Osteoblast (primary cell): ENCODE results near the gene RPS6KA3. TPM values are rescaled to one million over a fixed set of nuclear protein-coding genes. Genes with fewer than 3 reads are reported as not detected.

Experiments used
- DNase-seq: peaks from one replicate; pipeline ENCODE4 v3.0.0; 2011; ENCODE audit warnings: low spot score, mixed read lengths; ENCODE audit not compliant: insufficient read length; ENCODE audit errors: missing footprints
- H2AFZ ChIP-seq: 2 replicates; pipeline ENCODE4 v1.6.0; 2011; ENCODE audit warnings: mild to moderate bottlenecking, low read length
- H3K27ac ChIP-seq: 2 replicates; pipeline ENCODE4 v1.5.1; 2011; ENCODE audit warnings: mild to moderate bottlenecking, low read depth, low read length, moderate library complexity
- H3K27me3 ChIP-seq: 2 replicates; pipeline ENCODE4 v1.6.0; 2012; ENCODE audit warnings: mild to moderate bottlenecking, control low read depth, inconsistent platforms, low read length, moderate library complexity; ENCODE audit not compliant: insufficient read depth
- H3K36me3 ChIP-seq: 2 replicates; pipeline ENCODE4 v1.5.1; 2011; ENCODE audit warnings: mild to moderate bottlenecking, low read length, control low read depth, moderate library complexity; ENCODE audit not compliant: insufficient read depth
- H3K4me1 ChIP-seq: 2 replicates; pipeline ENCODE4 v1.5.1; 2011; ENCODE audit warnings: mild to moderate bottlenecking, low read length, control low read depth, moderate library complexity; ENCODE audit not compliant: insufficient read depth
- H3K4me2 ChIP-seq: 2 replicates; pipeline ENCODE4 v1.6.0; 2011; ENCODE audit warnings: mild to moderate bottlenecking, low read length; ENCODE audit not compliant: insufficient read depth
- H3K4me3 ChIP-seq: fragments of 200-600 bp; sonication (generic); 3 replicates; pipeline ENCODE4 v1.5.1; 2012; ENCODE audit warnings: mild to moderate bottlenecking, low read length, inconsistent platforms; ENCODE audit not compliant: insufficient read depth
- H3K79me2 ChIP-seq: 2 replicates; pipeline ENCODE4 v1.6.0; 2012; ENCODE audit warnings: mild to moderate bottlenecking, low read length, control low read depth, inconsistent platforms; ENCODE audit not compliant: insufficient read depth
- H3K9me3 ChIP-seq: 2 replicates; pipeline ENCODE4 v1.5.1; 2011; ENCODE audit warnings: low read depth, low read length, control low read depth
- H4K20me1 ChIP-seq: 2 replicates; pipeline ENCODE4 v1.6.0; 2012; ENCODE audit warnings: mild to moderate bottlenecking, low read length, control low read depth; ENCODE audit not compliant: insufficient read depth
- CTCF ChIP-seq: IDR thresholded peaks from 2 replicates; pipeline ENCODE4 v1.5.1; 2011; ENCODE audit warnings: mild to moderate bottlenecking, low read depth, low read length, moderate library complexity; ENCODE audit errors: extremely low read depth
- total RNA-seq: library from RNA; depleted of rRNA; stranded (reverse); fragments of >200 nt; gene quantifications from 2 replicates; pipeline ENCODE4 v1.2.3, GENCODE V29; 2012

The RPS6KA3 gene
- total RNA-seq, 1 donor = 54.6 TPM

- no peaks in the 10 kb centered on the region for H3K27me3 ChIP-seq
- H4K20me1 ChIP-seq = peaks cover 7% of the 10 kb centered on the region
- TF ChIP-seq CTCF = no peak
- H3K4me3 ChIP-seq = no peak overlapping the region
- H3K79me2 ChIP-seq = peaks cover 17% of the 10 kb centered on the region
- peaks cover 7% of the 10 kb centered on the region for H3K4me1 ChIP-seq
- H3K4me2 ChIP-seq = no peak overlapping the region
- no peak overlapping the region for H3K27ac ChIP-seq
- H3K9me3 ChIP-seq = no peaks in the 10 kb centered on the region
- no peak for DNase-seq
- no peaks in the 10 kb centered on the region for H3K36me3 ChIP-seq
- H2AFZ ChIP-seq = no peak overlapping the region
Measured at GRCh38 chrX:20218836-20219505, 47.7 kb downstream of the RPS6KA3 start.

- Histone ChIP-seq H3K9me3 (no peaks in the 10 kb centered on the region), H3K27ac (no peak overlapping the region), H3K4me2 (no peak overlapping the region), H4K20me1 (peaks cover 7% of the 10 kb centered on the region), H2AFZ (no peak overlapping the region), H3K27me3 (no peaks in the 10 kb centered on the region), H3K4me3 (no peak overlapping the region), H3K36me3 (no peaks in the 10 kb centered on the region), H3K4me1 (peaks cover 7% of the 10 kb centered on the region), H3K79me2 (peaks cover 17% of the 10 kb centered on the region)
- DNase-seq = no peak
- no peak for TF ChIP-seq CTCF
Measured at GRCh38 chrX:20217906-20218305, 48.8 kb downstream of the RPS6KA3 start.

- Histone ChIP-seq H3K4me2 (no peak overlapping the region), H4K20me1 (peaks cover 7% of the 10 kb centered on the region), H3K79me2 (peaks cover 17% of the 10 kb centered on the region), H3K36me3 (no peaks in the 10 kb centered on the region), H3K9me3 (no peaks in the 10 kb centered on the region), H3K4me1 (peaks cover 7% of the 10 kb centered on the region), H3K27ac (no peak overlapping the region), H2AFZ (no peak overlapping the region), H3K27me3 (no peaks in the 10 kb centered on the region), H3K4me3 (no peak overlapping the region)
- DNase-seq = no peak
- no peak for TF ChIP-seq CTCF
Measured at GRCh38 chrX:20217271-20217670, 49.4 kb downstream of the RPS6KA3 start.

DNA sequence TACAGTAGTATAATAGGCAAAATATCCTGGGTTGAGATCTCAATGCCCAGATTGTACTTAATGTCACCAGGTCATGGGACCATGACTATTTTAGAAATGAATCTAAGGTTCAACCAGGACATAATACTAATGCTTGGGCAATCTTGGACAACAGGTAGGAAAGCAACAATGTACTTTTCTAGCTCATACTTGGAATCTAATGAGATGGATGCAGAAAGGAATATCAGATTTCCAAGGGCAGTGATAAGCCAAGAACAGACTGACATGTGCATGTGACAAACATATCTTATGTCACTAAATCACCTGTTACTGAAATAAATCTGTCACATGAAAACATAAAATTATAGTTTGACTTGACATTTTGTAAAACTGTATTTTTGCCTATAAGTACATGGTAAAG, 51.1 kb downstream of the RPS6KA3 start:
- no peak for TF ChIP-seq CTCF
- H4K20me1 ChIP-seq = peaks cover 7% of the 10 kb centered on the region
- no peak for DNase-seq
- no peak overlapping the region for H3K27ac ChIP-seq
- H3K4me3 ChIP-seq = no peak overlapping the region
- no peaks in the 10 kb centered on the region for H3K27me3 ChIP-seq
- no peaks in the 10 kb centered on the region for H3K9me3 ChIP-seq
- peaks cover 20% of the 10 kb centered on the region for H3K79me2 ChIP-seq
- no peaks in the 10 kb centered on the region for H3K36me3 ChIP-seq
- no peak overlapping the region for H2AFZ ChIP-seq
- H3K4me2 ChIP-seq = no peak overlapping the region
- H3K4me1 ChIP-seq = peaks cover 7% of the 10 kb centered on the region
